Measurements from ENCODE around the gene CLCA2. TPM values are rescaled to one million over a fixed set of nuclear protein-coding genes. Genes with fewer than 3 reads are reported as not detected.

CLCA2 gene
- total and polyA plus RNA-seq, 4 donors: not detected

DNA sequence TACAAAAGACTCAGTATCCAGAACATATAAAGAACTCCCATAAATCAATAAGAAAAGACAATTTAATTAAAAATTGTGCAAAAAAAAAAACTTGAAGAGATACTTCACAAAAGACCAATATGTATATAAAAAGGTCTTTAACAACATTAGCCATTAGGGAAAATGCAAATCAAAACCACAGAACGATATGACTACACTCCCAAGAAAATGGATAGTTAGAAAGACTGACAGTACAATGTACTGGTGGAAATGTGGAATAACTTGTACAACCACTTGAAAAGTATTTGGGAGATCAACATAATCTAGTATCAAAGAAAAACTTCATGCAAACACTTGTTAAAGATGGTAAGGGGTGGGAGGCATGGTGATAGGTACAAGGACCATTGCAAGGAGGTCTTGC is 40.8 kb downstream of the CLCA2 start:
- H3K27me3 ChIP-seq (ENCODE audit: control insufficient read depth in 4 of 4, insufficient read depth in 4 of 4, low read length in 3 of 4): no peaks in the 10 kb centered on the region
- WGBS: 75% methylated on average over 1 of the region's 1 CpG
- H3K9me3 ChIP-seq (ENCODE audit: control insufficient read depth in 4 of 4, low read length in 3 of 4): no peaks in the 10 kb centered on the region
- TF ChIP-seq TAF1 (conservative IDR thresholded peaks at IDR 0.05) (no peak), HNF4G (IDR thresholded peaks at IDR 0.05) (no peak), JUND (IDR thresholded peaks at IDR 0.05) (no peak), NR2F2 (IDR thresholded peaks at IDR 0.05) (no peak), FOXA1 (IDR thresholded peaks at IDR 0.05) (no peak), MAX (IDR thresholded peaks at IDR 0.05) (no peak)
- no peak overlapping the region for H3K9ac ChIP-seq (ENCODE audit: low read depth in 1 of 2, low read length in 2 of 2)
- H3K4me1 ChIP-seq (ENCODE audit: control insufficient read depth in 4 of 4, insufficient read depth in 4 of 4, low read length in 3 of 4): no peaks in the 10 kb centered on the region
- H3K36me3 ChIP-seq (ENCODE audit: control insufficient read depth in 4 of 4, insufficient read depth in 3 of 4, low read depth in 1 of 4, low read length in 3 of 4): no peaks in the 10 kb centered on the region
- no peak overlapping the region for H3K27ac ChIP-seq (ENCODE audit: low read depth in 1 of 2, low read length in 2 of 2)
- no peak overlapping the region for H3K4me3 ChIP-seq (ENCODE audit: low read depth in 1 of 3, low read length in 3 of 3)
- DNase-seq (ENCODE audit: low spot score): no peak

DNA sequence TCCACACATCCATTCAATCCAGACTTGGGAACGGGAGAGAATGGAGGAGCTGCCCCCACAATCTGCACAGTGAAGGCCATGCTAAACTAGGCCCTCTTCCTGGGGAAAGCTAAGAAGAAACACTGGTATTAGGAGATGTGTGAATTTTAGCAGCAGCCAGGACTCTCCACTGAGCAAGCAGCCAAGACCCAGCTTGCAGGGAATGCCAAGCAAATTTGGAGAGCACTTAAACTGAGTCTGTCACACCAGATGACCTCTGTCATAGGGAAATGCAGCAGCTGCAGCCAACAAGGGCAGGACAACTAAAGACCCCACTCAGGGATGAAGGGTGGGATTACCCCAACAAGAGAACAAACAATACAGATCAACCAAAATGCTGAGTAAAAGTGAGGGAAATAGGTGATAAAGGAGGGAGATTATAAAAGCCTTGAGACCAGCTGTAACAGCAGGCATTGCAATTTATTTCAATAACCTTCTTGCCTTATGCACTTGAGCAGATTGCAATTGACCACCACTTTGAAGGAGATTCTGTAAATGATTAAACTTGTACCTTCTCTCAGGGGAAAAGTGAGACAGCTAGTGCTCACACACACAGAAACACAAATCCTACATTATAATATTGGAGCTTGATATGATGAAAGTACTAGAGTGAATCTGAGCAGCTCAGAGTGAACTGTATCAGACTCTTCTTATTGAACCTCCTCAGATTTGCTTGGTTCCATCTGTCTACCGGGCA is 42.3 kb downstream of the CLCA2 start:
- no peak overlapping the region for H3K27ac ChIP-seq (ENCODE audit: low read depth in 1 of 2, low read length in 2 of 2)
- no peak overlapping the region for H3K4me3 ChIP-seq (ENCODE audit: low read depth in 1 of 3, low read length in 3 of 3)
- 79% methylated on average over 2 of the region's 2 CpGs for WGBS
- H3K9me3 ChIP-seq (ENCODE audit: control insufficient read depth in 4 of 4, low read length in 3 of 4): no peaks in the 10 kb centered on the region
- TF ChIP-seq RXRA (IDR thresholded peaks at IDR 0.05): no peak
- TF ChIP-seq GABPA (IDR thresholded peaks at IDR 0.05 in 1 of 2, conservative IDR thresholded peaks at IDR 0.05 in 1 of 2): no peak
- no peak for TF ChIP-seq MAX (IDR thresholded peaks at IDR 0.05)
- TF ChIP-seq RAD21 (IDR thresholded peaks at IDR 0.05): no peak
- TF ChIP-seq FOXA1 (IDR thresholded peaks at IDR 0.05): no peak
- TF ChIP-seq, protein P1, sequence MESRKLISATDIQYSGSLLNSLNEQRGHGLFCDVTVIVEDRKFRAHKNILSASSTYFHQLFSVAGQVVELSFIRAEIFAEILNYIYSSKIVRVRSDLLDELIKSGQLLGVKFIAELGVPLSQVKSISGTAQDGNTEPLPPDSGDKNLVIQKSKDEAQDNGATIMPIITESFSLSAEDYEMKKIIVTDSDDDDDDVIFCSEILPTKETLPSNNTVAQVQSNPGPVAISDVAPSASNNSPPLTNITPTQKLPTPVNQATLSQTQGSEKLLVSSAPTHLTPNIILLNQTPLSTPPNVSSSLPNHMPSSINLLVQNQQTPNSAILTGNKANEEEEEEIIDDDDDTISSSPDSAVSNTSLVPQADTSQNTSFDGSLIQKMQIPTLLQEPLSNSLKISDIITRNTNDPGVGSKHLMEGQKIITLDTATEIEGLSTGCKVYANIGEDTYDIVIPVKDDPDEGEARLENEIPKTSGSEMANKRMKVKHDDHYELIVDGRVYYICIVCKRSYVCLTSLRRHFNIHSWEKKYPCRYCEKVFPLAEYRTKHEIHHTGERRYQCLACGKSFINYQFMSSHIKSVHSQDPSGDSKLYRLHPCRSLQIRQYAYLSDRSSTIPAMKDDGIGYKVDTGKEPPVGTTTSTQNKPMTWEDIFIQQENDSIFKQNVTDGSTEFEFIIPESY (IDR thresholded peaks at IDR 0.05): no peak
- no peak for TF ChIP-seq HNF4G (IDR thresholded peaks at IDR 0.05)
- TF ChIP-seq, protein P2, sequence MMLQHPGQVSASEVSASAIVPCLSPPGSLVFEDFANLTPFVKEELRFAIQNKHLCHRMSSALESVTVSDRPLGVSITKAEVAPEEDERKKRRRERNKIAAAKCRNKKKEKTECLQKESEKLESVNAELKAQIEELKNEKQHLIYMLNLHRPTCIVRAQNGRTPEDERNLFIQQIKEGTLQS (IDR thresholded peaks at IDR 0.05): no peak
- TF ChIP-seq FOXA2 (IDR thresholded peaks at IDR 0.05): no peak
- no peak for TF ChIP-seq JUND (IDR thresholded peaks at IDR 0.05)
- TF ChIP-seq EGR1 (IDR thresholded peaks at IDR 0.05; ENCODE audit: low read depth in 2 of 2): no peak
- TF ChIP-seq, protein P3, sequence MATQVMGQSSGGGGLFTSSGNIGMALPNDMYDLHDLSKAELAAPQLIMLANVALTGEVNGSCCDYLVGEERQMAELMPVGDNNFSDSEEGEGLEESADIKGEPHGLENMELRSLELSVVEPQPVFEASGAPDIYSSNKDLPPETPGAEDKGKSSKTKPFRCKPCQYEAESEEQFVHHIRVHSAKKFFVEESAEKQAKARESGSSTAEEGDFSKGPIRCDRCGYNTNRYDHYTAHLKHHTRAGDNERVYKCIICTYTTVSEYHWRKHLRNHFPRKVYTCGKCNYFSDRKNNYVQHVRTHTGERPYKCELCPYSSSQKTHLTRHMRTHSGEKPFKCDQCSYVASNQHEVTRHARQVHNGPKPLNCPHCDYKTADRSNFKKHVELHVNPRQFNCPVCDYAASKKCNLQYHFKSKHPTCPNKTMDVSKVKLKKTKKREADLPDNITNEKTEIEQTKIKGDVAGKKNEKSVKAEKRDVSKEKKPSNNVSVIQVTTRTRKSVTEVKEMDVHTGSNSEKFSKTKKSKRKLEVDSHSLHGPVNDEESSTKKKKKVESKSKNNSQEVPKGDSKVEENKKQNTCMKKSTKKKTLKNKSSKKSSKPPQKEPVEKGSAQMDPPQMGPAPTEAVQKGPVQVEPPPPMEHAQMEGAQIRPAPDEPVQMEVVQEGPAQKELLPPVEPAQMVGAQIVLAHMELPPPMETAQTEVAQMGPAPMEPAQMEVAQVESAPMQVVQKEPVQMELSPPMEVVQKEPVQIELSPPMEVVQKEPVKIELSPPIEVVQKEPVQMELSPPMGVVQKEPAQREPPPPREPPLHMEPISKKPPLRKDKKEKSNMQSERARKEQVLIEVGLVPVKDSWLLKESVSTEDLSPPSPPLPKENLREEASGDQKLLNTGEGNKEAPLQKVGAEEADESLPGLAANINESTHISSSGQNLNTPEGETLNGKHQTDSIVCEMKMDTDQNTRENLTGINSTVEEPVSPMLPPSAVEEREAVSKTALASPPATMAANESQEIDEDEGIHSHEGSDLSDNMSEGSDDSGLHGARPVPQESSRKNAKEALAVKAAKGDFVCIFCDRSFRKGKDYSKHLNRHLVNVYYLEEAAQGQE (IDR thresholded peaks at IDR 0.05): no peak
- TF ChIP-seq TAF1 (conservative IDR thresholded peaks at IDR 0.05): no peak
- TF ChIP-seq NR2F2 (IDR thresholded peaks at IDR 0.05): no peak
- TF ChIP-seq CTCF (IDR thresholded peaks at IDR 0.05; ENCODE audit: low read depth, low read length, missing input control): no peak
- no peak for TF ChIP-seq SP1 (IDR thresholded peaks at IDR 0.05)
- no peaks in the 10 kb centered on the region for H3K4me1 ChIP-seq (ENCODE audit: control insufficient read depth in 4 of 4, insufficient read depth in 4 of 4, low read length in 3 of 4)
- H3K27me3 ChIP-seq (ENCODE audit: control insufficient read depth in 4 of 4, insufficient read depth in 4 of 4, low read length in 3 of 4): peaks cover 0 to 6% (median 2%) of the 10 kb centered on the region in 4 donors
- no peak for DNase-seq (ENCODE audit: low spot score)
- no peak overlapping the region for H3K9ac ChIP-seq (ENCODE audit: low read depth in 1 of 2, low read length in 2 of 2)
- no peaks in the 10 kb centered on the region for H3K36me3 ChIP-seq (ENCODE audit: control insufficient read depth in 4 of 4, insufficient read depth in 3 of 4, low read depth in 1 of 4, low read length in 3 of 4)

Measured in liver (tissue), 9 donors.